Omental fat pad (tissue), 4 donors: ENCODE data around the gene PCDHB13. TPM values are rescaled to one million over a fixed set of nuclear protein-coding genes. Genes with fewer than 3 reads are reported as not detected.

Experiments used
- ATAC-seq: fragments of 150-250 bp; one replicate; pipeline ENCODE4 v1.9.1; 2016; ENCODE audit warnings: mild to moderate bottlenecking, moderate library complexity; ENCODE audit not compliant: low FRiP score
- DNase-seq: peaks from one replicate; pipeline ENCODE4 v3.0.0-alpha.2; 2019; ENCODE audit warnings: low spot score
- total RNA-seq, 4 donors: library from RNA; depleted of rRNA; stranded (reverse); fragments of >200 nt; gene quantifications; one replicate each; pipeline ENCODE4 v1.1.0, GENCODE V29; 2016
- TF ChIP-seq, protein P1 (sequence below), 3 donors: fragments of 450-650 bp; IDR thresholded peaks; one replicate each; pipeline ENCODE4 v1.5.1; 2016 to 2017; ENCODE audit warnings: antibody characterized with exemption in 3 of 3, mild to moderate bottlenecking in 3 of 3, moderate library complexity in 2 of 3

PCDHB13 gene
- total RNA-seq, 4 donors from 2014 or later, result 1.8 to 7.7 (median 3.0) TPM

GRCh38 chr5:141260458-141261237 is 46.9 kb downstream of the PCDHB13 start:
- DNase-seq (no peak), ATAC-seq (no peak)
- TF ChIP-seq, protein P1, sequence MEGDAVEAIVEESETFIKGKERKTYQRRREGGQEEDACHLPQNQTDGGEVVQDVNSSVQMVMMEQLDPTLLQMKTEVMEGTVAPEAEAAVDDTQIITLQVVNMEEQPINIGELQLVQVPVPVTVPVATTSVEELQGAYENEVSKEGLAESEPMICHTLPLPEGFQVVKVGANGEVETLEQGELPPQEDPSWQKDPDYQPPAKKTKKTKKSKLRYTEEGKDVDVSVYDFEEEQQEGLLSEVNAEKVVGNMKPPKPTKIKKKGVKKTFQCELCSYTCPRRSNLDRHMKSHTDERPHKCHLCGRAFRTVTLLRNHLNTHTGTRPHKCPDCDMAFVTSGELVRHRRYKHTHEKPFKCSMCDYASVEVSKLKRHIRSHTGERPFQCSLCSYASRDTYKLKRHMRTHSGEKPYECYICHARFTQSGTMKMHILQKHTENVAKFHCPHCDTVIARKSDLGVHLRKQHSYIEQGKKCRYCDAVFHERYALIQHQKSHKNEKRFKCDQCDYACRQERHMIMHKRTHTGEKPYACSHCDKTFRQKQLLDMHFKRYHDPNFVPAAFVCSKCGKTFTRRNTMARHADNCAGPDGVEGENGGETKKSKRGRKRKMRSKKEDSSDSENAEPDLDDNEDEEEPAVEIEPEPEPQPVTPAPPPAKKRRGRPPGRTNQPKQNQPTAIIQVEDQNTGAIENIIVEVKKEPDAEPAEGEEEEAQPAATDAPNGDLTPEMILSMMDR (IDR thresholded peaks at IDR 0.05), result no peak

GRCh38 chr5:141261238-141261546 is 47.5 kb downstream of the PCDHB13 start:
- no peak for ATAC-seq
- TF ChIP-seq, protein P1 (IDR thresholded peaks at IDR 0.05), result no peak
- no peak for DNase-seq

Other genes starting within 250 kb of the PCDHB13 start
- 10 to 100 TPM in 1 of 4 donors, 1 to 10 TPM in 3; 3.1 to 10.0 (median 3.8) TPM for gene PCDHAC2, start 247.4 kb upstream of the PCDHB13 start, total RNA-seq
- gene PCDHB1, start 162.5 kb upstream of the PCDHB13 start, total RNA-seq, result under 1 TPM in 2 of 4 donors, not detected in 2; under 0.01 to 0.09 TPM
- gene PCDHB2, start 119.3 kb upstream of the PCDHB13 start, total RNA-seq, result 1 to 10 TPM; 2.2 to 4.9 (median 2.8) TPM
- 1 to 10 TPM; 1.4 to 4.4 (median 1.9) TPM for gene PCDHB3, start 113.4 kb upstream of the PCDHB13 start, total RNA-seq
- 1 to 10 TPM; 1.2 to 6.9 (median 3.2) TPM for gene PCDHB4, start 92.1 kb upstream of the PCDHB13 start, total RNA-seq
- gene PCDHB5, start 78.7 kb upstream of the PCDHB13 start, total RNA-seq, result 1 to 10 TPM; 1.1 to 6.5 (median 2.7) TPM
- gene PCDHB6, start 63.9 kb upstream of the PCDHB13 start, total RNA-seq, result 1 to 10 TPM in 1 of 4 donors, under 1 TPM in 3; 0.38 to 1.4 (median 0.47) TPM
- 1 to 10 TPM in 3 of 4 donors, under 1 TPM in 1; 0.94 to 3.3 (median 1.5) TPM for gene PCDHB7, start 41.3 kb upstream of the PCDHB13 start, total RNA-seq
- gene PCDHB8, start 36.1 kb upstream of the PCDHB13 start, total RNA-seq, result under 1 TPM; 0.44 to 0.63 (median 0.53) TPM
- 1 to 10 TPM; 2.3 to 6.1 (median 3.6) TPM for gene PCDHB16, start 31.5 kb upstream of the PCDHB13 start, total RNA-seq
- gene PCDHB9, start 26.8 kb upstream of the PCDHB13 start, total RNA-seq, result 1 to 10 TPM; 1.3 to 4.7 (median 2.8) TPM
- gene PCDHB10, start 21.6 kb upstream of the PCDHB13 start, total RNA-seq, result 1 to 10 TPM in 3 of 4 donors, under 1 TPM in 1; 0.96 to 3.6 (median 1.2) TPM
- 1 to 10 TPM; 1.3 to 2.4 (median 1.7) TPM for gene PCDHB11, start 14.3 kb upstream of the PCDHB13 start, total RNA-seq
- gene PCDHB12, start 5.2 kb upstream of the PCDHB13 start, total RNA-seq, result 1 to 10 TPM; 1.9 to 4.4 (median 2.5) TPM
- gene PCDHB14, start 9.4 kb downstream of the PCDHB13 start, total RNA-seq, result 1 to 10 TPM; 2.0 to 7.1 (median 3.1) TPM
- 1 to 10 TPM; 2.0 to 6.0 (median 3.3) TPM for gene PCDHB15, start 31.5 kb downstream of the PCDHB13 start, total RNA-seq
- gene SLC25A2, start 90.1 kb downstream of the PCDHB13 start, total RNA-seq, result 1 to 10 TPM in 1 of 4 donors, under 1 TPM in 1, not detected in 2; 0.46 to 2.0 TPM
- gene TAF7, start 106.9 kb downstream of the PCDHB13 start, total RNA-seq, result 10 to 100 TPM; 43.7 to 57.8 (median 52.5) TPM
- gene PCDHGA1, start 116.6 kb downstream of the PCDHB13 start, total RNA-seq, result 1 to 10 TPM in 1 of 4 donors, under 1 TPM in 3; 0.12 to 2.2 (median 0.59) TPM
- gene PCDHGA2, start 124.8 kb downstream of the PCDHB13 start, total RNA-seq, result 1 to 10 TPM; 2.0 to 6.6 (median 4.0) TPM
- 1 to 10 TPM; 2.3 to 6.3 (median 2.8) TPM for gene PCDHGA3, start 129.9 kb downstream of the PCDHB13 start, total RNA-seq
- gene PCDHGB1, start 136.2 kb downstream of the PCDHB13 start, total RNA-seq, result 1 to 10 TPM; 1.4 to 6.0 (median 2.2) TPM
- 1 to 10 TPM; 2.6 to 9.0 (median 3.9) TPM for gene PCDHGA4, start 141.1 kb downstream of the PCDHB13 start, total RNA-seq
- gene PCDHGB2, start 146.1 kb downstream of the PCDHB13 start, total RNA-seq, result 10 to 100 TPM in 1 of 4 donors, 1 to 10 TPM in 3; 2.5 to 15.3 (median 4.4) TPM
- gene PCDHGA5, start 150.2 kb downstream of the PCDHB13 start, total RNA-seq, result 10 to 100 TPM in 1 of 4 donors, 1 to 10 TPM in 3; 2.0 to 14.5 (median 3.3) TPM
- 10 to 100 TPM in 1 of 4 donors, 1 to 10 TPM in 3; 2.5 to 13.2 (median 3.9) TPM for gene PCDHGB3, start 156.3 kb downstream of the PCDHB13 start, total RNA-seq
- gene PCDHGA6, start 160.0 kb downstream of the PCDHB13 start, total RNA-seq, result 1 to 10 TPM; 3.0 to 6.9 (median 4.6) TPM
- 1 to 10 TPM; 1.1 to 9.0 (median 3.6) TPM for gene PCDHGA7, start 168.8 kb downstream of the PCDHB13 start, total RNA-seq
- gene PCDHGB4, start 173.8 kb downstream of the PCDHB13 start, total RNA-seq, result 10 to 100 TPM in 1 of 4 donors, 1 to 10 TPM in 3; 2.4 to 14.5 (median 6.1) TPM
- 1 to 10 TPM in 3 of 4 donors, under 1 TPM in 1; 0.72 to 7.4 (median 2.2) TPM for gene PCDHGA8, start 178.7 kb downstream of the PCDHB13 start, total RNA-seq
- 10 to 100 TPM in 1 of 4 donors, 1 to 10 TPM in 3; 6.5 to 18.8 (median 8.9) TPM for gene PCDHGB5, start 184.0 kb downstream of the PCDHB13 start, total RNA-seq
- gene PCDHGA9, start 188.9 kb downstream of the PCDHB13 start, total RNA-seq, result 10 to 100 TPM in 1 of 4 donors, 1 to 10 TPM in 3; 5.0 to 14.8 (median 7.3) TPM
- 10 to 100 TPM in 1 of 4 donors, 1 to 10 TPM in 3; 4.2 to 12.6 (median 6.5) TPM for gene PCDHGB6, start 194.1 kb downstream of the PCDHB13 start, total RNA-seq
- gene PCDHGA10, start 199.1 kb downstream of the PCDHB13 start, total RNA-seq, result 10 to 100 TPM in 1 of 4 donors, 1 to 10 TPM in 3; 5.5 to 14.0 (median 6.8) TPM
- 10 to 100 TPM in 2 of 4 donors, 1 to 10 TPM in 2; 7.8 to 25.2 (median 10.2) TPM for gene PCDHGB7, start 203.8 kb downstream of the PCDHB13 start, total RNA-seq
- 10 to 100 TPM in 1 of 4 donors, 1 to 10 TPM in 3; 3.1 to 12.1 (median 5.3) TPM for gene PCDHGA11, start 207.1 kb downstream of the PCDHB13 start, total RNA-seq
- gene PCDHGA12, start 216.6 kb downstream of the PCDHB13 start, total RNA-seq, result 10 to 100 TPM in 3 of 4 donors, 1 to 10 TPM in 1; 7.5 to 18.4 (median 14.2) TPM